Activated CD4-positive, CD25-positive, alpha-beta regulatory T cell treated with anti-CD3 and anti-CD28 coated beads, Interleukin-2, amount 50 U/mL, for 16 hours (primary cell): Measurements from ENCODE around the gene DMWD.

ENCODE experiments used
- DNase-seq: peaks from one replicate; pipeline ENCODE4 v3.0.0-alpha.2; 2020; ENCODE audit warnings: low read depth, low spot score

The DMWD gene

DNA sequence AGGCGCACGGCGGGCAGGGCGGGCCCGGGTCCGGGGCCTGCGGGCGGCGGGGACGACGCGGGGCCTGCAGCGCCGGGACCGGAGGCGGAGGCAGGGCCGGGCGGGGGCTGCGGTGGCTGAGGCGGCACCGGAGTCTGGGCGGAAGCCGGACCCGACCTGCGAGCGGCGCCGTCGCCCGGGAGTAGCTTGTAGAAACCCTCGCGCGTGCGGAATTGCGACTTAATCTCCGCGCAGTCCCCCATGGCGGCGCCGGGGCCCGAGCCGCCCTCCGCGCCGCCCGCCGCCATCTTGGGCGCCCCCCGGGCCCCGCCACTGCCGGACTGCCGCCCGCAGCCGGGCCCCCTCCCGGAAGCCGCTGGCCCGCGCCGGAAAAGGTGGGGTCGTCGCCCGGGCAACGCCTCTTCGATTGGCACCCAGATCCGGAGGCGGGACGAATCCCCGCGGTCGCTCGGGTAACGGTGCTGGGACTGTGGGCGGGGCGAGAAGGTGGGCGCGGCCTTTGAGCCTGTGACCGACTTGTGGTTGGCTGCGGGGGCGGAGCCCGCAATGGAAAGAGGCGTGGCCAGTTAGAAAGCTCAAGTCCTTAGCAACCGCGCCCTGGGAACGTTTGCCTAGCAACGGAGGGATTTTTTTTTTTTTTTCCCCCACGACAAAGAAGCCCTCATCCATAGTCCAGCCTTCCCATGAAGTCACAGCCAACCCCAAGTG is at the start of gene DMWD:
Gene DMWD, minus strand, starts transcription at position 376 of the 708 bp plus-strand sequence. Its CDS starts 89 bp downstream, at position 287.
- peak; percentile 98 for DNase-seq

DNA sequence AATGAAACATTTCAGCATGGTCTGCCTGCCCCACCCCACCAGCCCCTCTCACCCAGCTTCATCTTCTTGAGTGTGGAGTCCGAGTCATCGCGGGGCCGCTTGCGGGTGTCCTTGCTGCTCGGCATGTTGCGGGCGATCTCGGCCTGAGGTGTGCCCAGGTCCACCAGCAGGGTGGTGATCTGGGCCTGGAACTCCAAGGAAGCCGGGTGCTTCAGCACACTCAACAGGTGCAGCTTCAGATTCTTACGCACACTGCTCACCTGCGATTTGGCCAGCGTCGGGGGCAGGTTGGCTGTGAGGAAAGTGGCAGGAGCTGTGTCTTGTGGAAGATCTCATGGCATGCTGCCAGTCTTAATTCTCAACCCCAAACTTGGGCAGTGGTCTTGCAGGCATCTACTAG is 49.6 kb upstream of the DMWD start:
- DNase-seq = no peak

DNA sequence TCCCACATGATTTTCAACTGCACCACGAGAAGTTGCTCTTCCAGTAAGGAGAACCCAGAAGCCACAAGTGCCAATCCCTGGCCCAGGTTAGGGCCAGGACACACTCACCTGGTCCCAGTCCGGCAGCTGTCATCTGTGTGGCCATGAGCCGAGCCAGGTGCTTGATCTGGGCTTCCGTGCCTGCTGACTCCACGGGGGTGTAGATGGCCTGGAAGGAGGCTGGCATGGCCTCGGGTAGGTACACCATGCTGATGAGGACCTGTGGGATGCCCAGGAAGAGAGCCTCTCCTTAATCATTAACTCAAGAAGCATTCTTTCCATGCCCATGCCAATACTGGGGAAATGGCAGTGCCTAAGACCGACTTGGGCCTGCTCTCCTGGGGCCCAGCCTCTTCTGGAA is 42.3 kb upstream of the DMWD start:
- DNase-seq = no peak

DNA sequence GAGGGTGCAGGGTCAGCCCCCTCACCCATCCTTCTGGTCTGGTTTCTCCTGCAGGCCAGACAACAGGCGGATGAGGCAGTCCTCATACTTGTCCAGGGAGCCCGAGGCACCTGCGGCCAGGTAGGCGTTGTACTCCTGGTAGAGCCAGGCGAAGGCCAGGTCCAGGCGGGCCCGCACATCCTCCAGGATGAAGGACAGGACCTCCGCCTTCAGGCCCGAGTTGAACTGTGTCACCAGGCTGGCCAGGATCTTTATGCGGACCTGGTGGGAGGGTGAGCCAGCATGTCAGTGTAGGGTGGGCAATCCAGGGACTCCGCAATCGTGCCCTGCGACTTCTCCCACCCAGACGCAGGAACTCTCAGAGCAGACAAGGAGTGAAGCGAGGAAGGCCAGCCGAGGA is 36.3 kb upstream of the DMWD start:
- DNase-seq = no peak

- DNase-seq = no peak
Measured at GRCh38 chr19:45828523-45828922, 35.9 kb upstream of the DMWD start.

GRCh38 chr19:45827459-45828093 is 34.9 kb upstream of the DMWD start:
- DNase-seq = no peak

DNA sequence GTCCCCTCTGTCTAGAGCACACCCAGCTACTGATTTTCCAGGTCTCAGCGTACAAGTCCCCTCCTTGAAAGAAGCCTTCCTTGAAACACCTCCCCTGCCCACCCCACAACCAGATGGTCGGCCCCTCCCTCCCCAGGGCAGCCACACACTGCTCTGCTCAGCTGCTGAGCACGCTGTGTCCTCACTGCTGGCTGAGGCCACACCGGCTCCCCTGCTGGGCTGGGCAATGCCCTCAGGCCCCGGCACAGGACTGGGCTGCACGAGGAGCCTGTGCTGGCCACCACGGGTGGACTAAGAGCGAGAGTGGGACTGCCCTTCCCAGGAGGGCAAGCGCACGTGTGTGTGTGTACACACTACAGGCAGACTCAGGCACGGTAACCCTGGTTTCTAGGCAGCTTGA is 34.3 kb upstream of the DMWD start:
- no peak for DNase-seq

GRCh38 chr19:45825917-45826893 is 33.6 kb upstream of the DMWD start:
- no peak for DNase-seq

DNA sequence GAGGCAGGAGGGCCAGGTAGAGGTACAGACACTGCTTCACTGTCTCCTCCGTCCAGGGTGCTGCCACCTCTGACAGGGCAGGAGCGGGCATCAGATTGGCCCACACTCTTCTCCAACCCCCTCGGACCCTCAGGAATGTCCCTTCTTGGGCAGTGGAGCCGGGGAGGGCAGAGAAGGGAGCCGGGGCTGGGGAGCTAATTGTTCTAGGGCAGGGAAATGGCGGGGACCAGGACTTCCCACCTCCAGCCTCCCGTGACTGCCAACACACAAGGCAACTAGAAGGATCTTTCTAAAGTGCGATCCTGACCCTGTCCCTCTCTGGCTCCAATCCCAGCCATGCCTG is 32.6 kb upstream of the DMWD start:
- no peak for DNase-seq

DNA sequence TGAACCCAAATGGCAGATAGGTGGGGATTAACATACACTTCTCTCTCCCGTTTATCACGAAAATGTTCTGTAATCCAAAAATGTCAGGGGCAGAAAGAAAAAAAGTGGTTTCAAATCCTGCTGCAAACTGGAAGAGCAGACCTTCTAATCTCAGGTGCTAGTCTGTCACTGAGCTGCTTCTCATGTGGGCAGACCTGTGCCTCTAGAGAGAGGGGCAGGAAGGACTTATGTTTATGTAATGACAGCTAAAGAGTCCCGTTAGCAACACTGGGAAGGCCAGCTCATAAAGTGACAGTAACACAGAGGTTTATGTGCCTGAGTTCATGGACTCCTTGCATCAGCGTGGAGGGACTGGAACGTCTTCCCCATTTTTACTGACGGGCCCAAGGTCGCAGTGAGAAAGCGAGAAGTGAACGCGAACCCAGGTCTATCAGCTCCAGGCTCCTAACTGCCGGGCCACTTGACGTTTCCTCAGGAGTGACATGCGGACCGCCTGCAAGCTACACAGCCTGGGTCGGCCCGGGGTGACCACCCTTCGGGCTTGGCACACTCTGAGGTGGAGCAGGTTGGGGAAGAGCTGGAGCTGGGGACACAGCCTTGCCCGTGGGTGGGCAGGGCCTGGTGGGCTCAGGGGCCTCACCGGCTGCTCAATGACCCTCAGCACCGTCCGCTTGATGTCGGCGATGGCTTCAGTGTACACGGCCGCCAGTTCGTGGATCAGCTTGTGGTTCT is 32.1 kb upstream of the DMWD start:
- DNase-seq = no peak

GRCh38 chr19:45824041-45824471 is 31.4 kb upstream of the DMWD start:
- DNase-seq = no peak

- no peak for DNase-seq
Measured at GRCh38 chr19:45823182-45823581, 30.5 kb upstream of the DMWD start.

GRCh38 chr19:45822716-45823115 is 30.1 kb upstream of the DMWD start:
- no peak for DNase-seq

- no peak for DNase-seq
Measured at GRCh38 chr19:45821570-45821969, 28.9 kb upstream of the DMWD start.

DNA sequence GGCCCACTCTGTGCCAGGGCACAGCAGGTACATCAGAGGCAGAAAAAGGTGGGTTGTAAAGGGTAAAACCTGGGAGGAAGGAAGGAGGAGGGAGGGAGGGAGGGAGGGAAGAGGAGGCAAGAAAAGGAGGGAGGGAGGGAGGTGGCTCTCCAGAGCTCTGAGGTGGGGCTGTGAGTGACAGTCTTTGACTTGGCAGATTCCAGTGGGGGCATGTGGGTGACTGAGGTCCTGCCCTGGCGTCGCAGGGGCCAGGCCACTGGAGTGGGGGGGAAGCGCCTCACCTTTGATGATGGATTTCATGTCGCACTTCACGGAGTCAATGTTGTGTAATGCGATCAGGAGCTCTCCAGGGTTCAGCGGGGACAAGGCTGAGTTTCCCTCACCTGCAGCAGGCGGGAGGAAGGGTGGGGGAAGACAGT is 28.5 kb upstream of the DMWD start:
- DNase-seq = no peak

DNA sequence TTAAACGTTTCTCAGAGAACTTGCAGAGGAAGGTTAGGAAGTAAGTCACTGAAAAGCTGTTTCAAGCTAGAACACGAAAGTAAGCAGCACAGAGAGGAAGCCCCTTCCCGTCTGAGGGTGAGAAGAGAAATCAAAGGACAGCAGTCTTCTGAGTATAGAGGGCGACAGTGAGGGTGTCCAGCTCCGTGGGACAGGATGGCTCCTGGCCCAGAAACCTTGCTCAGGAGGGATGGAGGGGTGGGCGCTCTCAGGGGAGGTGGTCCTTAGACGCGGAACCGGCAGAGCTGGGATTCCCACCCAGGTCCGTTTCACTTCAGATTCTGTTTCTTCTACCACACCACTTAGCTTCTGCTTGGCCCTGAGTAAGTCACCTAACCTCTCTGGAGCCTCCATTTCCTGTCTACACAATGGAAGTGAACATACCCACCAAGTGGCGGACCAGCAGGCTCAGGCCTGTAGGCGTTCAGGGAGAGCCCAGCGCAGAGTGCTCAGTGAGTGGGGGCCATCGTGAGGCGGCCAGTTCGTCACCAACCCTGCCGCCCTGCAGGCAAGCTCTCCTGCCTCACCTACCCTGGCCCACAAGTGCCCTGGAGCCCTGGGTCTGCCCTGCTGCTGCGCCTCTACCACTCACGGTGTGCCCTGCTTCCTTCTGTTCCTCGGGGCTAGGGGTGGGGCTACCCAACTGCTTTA is 27.9 kb upstream of the DMWD start:
- no peak for DNase-seq

DNA sequence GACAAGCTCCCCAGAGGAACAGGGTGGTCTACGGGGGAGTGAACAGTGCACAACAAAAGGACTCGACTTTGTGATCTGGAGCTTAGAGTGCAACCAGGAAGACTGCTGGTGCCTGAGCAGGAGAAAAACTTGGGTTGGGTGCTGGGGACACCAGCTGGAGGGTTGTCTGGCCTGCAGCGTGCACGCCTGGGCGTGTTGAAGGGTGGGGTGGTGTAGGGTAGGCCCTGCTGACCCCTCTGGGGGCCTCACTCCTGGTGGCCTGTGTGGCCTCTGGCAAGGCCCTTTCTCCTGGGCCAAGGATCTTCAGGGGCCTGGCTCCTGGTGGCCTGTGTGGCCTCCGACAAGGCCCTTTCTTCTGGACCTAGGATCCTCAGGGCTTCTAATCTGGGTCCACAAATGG is 27.1 kb upstream of the DMWD start:
- no peak for DNase-seq

GRCh38 chr19:45817725-45818301 is 25.2 kb upstream of the DMWD start:
- DNase-seq = no peak

- DNase-seq = peak; percentile 93
Measured at GRCh38 chr19:45817010-45817724, 24.5 kb upstream of the DMWD start.
